Activated CD4-positive, alpha-beta T cell treated with anti-CD3 and anti-CD28 coated beads for 48 hours (primary cell): ENCODE measurements around the gene FAM53B.

Experiments
- DNase-seq: peaks from one replicate; pipeline ENCODE4 v3.0.0-alpha.2; 2020

FAM53B gene

DNA sequence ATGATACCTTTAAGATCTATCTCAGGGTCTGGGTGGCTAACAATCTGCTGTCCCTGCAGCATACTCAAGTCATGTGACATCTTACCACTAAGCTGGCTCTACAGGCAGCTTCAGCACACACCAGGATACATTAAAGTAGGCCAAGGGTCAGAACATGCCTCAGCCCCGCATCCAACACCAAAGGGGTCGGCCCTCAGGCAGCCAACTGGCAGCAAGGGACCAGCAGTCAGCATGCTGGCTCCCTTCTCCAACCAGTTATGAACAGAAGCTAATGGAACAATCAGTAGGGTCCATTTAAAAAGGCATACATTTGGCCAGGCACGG lies 37.1 kb downstream of the FAM53B start:
- DNase-seq, result no peak

DNA sequence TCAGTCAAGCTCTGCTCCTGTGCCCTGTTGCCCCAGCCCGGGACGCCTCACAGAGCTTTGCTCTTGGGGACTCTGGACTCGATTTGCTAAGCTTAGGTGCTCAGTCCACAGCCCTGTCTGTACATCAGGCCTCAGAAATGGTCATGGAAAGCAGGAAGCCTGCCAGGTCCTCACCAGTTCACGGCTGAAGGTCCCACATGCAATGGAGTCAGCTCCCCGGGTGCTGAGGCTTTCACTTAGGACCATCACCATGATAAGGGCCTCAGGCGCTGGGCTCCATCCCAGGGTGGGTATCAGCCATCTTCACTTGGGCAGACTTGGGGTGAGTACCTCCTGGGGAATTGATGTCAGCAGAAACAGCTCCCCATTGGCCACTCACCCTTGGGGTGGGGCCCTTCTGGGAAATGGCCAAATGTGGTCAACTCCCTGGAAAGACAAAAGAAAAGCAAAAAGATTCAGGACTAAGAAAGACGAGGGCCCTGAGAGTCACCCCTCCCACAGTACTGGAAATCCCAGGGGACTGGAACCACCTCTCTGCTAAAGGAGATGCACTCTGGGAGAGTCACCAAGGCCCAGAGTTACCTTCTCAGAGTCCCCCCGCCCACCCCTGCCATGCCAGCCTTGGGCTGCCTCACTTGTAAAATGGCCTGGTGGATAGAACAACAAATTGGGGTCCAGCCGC lies 37.6 kb downstream of the FAM53B start:
- DNase-seq, result no peak

DNA sequence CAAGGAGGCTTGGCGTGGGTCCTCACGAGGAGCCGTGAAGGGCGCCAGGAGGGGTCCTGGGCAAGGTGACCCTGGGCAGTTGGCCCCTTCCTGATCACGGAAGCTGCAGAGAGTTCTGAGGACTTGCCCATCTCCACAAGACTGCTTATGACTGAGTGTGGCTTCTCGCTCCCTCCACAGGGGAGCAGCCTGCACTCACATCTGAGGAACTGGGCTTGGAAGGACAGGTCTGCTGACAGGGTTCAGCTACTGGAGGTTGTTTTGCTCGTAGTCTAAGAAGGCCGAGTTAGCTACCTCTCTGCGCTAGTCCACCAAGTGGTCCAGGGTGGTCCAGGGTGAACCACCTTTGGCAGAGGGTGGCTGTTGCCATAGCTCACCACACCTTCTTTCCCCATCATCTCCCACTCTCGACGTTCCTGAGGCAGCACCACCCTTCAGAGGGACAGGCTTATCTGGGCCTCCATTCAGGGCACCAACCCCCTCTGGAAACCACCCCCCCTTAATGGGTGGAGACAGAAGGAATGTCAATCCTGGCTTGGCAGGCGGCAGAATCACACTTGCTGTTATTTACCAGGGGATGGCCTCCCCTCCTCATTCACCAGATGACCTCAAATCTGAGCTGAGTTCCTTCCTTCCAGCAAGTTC lies 38.2 kb downstream of the FAM53B start:
- DNase-seq, result no peak

DNA sequence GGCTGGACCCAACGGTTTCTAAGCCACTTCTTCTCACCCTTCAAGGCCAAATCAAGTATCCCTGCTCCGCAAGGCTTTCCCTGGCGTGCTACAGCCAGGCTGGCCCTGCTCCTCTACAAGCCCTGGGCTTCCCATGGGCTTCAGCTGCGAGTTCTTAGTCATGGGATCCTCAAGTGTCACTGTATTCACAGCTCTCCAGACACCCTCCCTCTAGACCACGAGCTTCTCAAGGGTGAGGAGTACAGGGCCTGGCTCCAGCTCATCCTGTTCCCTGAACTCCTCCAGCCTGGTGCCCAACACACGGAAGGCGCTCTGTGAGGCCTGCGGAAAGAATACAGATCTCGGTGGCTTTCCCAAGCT lies 38.8 kb downstream of the FAM53B start:
- no peak for DNase-seq

DNA sequence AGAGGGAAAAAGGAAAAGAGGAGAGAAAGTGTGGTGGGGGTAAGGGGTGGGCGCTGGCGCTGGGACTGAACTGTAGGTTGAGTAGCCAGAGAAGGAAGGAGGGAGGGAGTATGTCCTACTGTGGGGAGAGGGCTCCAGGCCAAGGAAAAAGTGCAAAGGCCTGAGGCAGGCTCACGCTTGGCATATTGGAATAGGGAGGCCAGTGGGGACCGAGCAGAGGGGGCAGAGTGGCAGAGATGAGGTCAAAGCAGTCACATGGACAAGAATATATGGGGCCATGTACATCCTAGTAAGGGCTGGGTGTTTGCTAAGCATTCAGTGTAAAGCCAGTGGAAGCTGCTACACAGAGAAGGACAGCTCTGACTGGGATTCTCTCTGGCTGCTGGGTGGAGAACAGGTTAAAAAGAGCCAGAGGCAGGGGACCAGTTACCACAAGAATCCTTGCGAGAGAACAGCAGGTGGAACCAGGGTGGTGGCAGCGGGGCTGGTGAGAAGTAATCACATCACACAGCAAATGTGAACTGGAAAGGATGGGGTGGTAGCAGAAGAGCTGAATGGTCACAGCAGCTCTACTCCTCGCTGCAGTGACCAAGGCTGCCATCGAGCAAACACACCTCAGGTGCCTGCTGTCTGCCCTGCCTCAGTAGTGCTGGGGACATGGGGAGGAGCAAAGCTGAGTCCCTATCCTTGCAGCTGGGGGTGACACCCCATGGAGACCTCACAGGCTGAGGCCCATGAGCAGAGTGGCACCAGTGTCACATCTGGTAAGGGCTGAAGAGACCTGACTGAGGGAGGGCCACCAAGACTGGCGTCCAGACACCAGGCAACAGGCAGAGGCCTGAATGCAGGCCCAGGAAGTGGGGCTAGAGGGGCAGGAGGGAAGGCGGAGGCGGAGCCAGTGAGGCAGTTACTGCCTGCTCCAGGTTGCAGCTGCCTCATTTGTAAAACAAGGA lies 39.5 kb downstream of the FAM53B start:
- DNase-seq, result no peak

DNA sequence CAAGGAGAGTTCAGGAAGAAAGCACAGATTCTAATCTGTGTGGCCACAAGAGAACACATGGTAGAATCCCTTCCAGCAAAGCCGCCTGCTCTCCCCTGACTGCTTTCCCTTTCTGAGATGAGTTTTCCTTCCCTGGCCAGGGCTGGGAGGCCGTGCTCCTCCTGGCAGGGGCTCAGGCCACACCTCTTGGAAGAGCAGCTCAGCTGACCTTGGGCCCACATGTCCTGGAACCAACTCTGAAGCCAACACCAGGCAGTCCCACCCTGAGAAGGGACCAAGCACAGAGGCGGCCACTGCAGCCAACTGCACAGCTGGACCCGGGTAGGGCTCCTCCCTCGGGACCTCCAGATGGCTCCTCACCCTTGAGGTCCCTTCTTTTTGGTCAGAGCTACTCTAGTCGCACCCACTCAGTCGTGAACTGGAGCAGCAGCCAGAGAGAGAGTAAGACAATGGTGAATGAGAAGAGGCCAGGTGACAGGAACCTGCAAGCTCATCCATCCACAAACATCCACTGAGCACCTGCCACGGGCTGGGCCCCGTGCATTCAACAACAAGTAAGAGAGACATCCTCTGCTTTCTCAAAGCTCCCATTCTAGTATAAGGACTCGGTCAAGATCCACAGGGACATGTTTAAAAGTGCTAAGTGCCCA lies 40.3 kb downstream of the FAM53B start:
- no peak for DNase-seq

DNA sequence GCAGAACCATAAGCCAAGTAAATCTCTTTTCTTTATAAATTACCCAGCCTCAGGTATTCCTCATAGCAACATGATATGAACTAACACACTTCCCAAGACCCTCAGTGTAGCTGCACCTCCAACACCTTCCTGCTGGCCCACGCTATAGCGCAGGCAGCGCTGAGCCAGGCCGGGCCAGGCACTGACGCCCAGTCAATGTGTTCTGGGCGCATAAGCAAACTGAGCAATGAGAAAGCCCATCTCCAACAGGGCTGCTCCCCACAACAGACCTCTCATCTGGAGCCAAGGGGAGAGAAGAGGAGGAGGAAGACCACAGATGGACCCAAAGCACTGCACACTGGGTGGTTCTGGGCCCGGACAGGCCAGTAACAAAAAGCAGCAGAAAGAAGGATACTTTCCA lies 40.8 kb downstream of the FAM53B start:
- DNase-seq, result no peak

DNA sequence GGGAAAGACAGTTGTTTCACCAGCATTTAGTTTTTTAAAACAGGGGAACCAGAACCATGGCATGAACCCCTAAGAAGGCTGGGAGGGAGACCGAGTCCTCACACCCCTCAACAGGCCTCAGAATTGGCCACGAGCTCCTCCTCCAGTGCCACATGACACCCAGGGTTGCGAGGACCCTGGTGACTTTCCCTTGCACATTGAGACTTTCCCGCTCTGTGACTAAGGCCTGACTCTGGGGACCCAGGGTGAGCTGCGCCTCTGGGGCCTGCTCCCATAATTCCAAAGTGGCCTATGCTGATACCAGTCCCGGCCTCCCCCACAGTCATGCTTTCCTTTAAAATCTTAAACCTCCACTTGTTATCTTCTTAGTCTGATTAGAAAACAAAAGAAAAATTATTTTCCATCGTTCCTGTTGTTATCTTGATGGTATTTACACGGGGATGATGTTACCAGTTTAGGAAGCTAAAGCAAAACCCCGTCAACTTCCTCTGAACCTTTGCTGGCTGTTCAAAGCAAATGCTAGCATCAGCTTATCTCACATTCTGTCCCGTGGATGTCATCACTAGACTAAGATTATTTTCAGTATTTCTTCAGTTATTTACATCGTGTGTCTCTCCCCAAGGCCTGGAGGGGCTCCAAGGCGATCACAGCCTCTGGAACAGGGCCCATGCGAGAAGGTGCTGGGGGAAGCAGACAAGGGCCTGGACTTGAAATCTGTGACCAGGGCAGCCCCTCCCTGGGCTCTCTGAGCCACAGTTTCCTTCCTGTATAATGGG lies 42.1 kb downstream of the FAM53B start:
- peak; percentile 71 for DNase-seq

DNA sequence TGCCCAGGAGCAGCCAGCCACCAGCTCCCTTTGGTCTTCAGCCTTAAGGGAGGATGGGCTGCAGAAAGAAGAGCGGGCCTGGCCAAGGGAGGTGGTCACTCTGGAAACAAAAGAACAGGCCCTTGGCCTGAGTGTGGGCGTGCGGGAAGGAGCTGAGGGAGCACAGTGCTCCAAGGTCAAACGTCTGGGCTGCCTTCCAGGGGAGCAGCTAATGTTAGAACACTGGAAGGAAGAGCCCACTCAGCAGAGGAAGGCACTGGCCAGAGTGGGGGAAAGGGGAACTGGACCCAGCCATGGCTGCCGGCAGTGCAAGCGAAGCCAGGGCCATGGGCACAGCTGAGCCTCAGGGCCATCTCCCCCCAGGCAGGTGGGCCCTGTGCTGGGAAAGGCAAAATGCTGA lies 42.7 kb downstream of the FAM53B start:
- DNase-seq, result no peak

DNA sequence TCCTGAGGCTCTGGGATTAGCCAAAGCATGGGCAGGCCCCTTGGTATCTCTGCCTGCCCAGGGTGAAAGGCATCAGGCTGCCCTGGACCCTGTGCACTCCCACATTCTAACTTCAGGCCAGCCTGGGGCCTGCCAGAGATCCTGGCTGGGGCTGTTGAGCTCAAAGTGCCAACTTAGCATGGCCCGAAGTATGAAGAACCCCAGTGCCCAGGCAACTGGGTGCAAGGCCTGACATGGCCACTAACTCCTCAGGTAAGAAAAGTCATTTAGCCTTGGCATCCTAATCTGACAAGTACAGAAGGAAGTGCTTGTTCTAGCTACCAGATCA lies 43.2 kb downstream of the FAM53B start:
- no peak for DNase-seq

DNA sequence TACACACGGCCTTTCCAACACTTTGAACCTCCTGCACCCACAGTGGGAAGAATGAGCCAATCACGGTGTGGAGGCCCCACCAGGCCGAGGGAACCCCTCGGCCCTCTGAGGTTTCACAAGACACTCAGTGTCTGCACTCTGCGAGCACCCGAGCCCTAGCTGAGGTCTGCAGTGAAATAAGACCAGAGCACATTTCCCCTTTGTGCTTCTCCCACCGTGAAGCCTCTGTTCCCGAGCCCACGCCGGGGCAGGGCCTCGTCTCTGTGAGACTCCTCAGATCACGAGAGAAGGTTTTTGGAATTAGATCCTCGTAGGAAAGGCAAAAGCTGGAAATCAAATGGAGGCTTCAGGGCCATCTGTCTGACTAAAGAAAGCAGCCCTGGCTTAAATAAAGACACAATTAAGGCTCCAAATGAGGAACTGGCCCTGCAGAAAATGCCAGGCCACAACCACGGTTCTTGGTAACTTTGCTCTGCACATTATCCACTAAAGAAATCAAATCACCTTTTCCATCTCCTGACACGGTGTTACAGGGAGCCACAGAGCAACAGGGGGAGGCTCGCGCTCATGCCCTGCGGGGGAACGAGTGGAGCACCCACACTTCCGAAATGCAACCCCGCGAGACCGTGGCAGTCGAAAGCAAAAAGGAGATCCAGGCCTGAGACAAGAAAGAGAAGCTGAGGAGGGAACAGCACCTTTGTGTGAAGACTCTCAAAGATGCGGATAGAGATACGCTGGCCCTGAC lies 43.7 kb downstream of the FAM53B start:
- DNase-seq, result no peak

DNA sequence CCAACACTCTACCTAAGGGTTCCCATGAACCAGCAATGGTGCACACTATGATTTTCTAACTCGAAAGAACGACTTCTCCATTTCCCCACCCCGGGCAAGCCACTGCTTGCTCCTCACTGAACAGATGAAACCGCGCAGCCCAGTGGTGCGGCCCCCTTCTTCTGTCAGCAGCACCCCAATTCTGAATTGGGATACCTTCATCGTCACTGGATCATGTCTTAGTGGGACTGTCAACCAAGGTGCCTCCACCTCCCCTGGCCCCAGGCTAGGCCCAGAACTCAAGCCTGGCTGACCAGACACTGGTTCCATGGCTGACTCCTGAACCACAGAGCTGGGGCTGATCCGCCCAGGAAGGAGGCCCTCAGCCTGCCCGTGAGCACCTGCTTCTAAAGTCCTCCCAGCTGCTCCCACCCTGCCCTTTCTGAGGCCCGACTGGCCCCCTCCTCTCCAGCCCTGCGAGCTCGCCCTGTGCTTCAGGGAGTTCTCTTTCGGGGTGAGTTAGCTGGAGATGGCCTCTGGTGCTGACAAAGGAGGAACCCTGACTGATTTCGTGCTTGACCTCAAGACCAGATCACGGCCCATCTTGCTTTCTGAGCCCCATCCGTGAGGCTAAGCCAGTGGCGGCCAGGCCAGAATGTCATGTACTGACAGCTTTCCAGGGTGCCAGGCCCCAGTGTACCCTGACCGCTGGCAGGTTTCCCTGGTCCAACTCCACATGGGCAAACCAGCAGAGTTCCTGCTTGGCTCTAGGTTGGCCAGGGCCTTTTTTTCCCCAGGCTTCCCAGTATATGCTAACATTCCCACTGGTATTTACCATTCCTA lies 44.5 kb downstream of the FAM53B start:
- no peak for DNase-seq

DNA sequence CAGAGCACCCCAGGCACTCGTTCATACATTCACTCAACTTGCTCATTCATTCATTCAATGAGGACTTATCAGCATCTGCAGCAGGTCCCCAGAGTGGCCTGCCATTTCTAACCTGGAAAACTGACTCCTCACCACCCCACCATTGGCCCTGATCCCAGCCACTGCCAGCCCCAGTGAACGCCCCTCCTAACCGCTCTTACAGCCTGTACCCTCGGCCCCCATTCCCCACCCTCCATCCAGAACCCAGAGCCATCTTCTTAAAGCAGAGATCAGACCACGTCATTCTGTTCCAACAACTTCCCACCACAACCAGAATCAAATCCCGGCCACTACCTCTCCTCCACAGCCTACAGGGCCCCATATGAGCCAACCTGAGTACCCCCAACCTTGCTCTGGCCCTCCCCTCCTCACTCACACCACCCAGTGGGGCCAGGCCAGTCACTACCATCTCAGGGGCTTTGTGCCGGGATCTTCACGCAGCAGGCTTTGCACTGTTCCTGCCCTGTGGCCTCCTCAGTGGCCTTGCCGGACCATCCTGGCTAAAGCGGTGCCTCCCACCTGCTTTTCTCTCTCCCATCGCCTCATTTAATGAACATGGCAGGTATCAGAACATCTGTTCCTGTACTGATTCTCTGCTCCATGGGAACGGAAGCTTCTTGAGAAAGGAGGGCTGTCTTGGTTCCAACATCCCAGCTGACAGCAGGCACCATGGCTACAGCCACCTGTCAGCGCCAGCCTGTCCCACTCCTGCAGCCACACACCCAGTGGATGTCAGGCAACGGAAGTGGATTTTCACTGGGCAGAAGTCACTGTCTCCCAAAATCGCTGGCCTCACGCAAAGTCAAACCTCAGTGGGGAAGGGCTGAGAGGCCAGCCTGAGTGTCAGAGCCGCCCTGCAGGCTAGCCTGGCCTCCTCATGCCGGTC lies 45.4 kb downstream of the FAM53B start:
- no peak for DNase-seq

DNA sequence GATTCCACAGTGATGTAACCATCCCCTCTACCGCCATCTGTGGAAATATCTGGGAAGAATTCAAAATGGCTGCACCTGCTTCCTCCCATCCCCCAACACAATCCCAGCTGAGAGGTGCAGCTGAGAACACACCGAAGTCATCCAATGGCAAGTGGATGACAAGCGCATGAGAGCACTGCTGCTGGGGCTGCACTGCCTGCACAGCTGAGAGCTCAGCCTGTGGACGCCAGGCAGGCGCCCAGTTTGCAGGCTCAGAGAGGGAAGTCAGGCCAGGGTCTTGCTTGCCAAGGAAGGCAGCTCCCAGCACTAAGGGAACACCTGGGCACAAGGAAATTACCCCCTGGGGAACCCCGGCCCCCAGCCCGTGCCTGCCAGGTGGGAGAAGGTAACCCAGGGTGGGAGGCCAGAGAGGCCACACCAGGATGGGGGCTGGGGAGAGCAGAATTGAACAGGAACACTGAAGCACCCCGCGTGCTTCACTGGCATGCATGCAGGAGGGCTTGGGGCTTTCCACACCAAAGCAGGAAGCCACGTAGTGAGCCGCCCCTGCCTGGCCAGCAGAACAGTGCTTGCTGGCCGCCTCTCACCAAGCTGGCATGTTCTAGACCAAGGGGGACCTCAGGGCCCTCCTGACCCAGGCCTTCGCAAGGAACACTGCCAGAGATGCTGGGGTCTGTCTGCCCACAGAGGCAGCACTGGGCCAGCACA lies 46.2 kb downstream of the FAM53B start:
- DNase-seq, result peak; percentile 57

DNA sequence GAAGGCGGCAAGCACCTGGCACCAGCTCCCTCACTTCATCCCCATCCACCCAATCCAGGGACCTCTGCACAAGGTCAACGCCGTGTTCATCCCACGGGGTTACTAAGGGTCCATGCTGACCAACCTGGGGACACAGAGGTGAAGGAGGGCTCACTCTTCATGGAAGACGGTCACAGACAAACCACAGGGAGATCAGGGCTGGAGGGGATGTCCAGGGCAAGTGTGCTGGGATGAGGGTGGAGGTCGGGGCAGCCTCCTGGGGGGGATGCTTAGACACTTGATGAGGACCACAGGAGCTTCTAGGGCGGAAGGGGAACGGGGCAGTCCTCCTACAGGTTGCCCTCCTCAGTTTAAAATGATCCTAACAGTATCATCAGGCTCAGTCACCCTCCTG lies 46.7 kb downstream of the FAM53B start:
- DNase-seq, result no peak

DNA sequence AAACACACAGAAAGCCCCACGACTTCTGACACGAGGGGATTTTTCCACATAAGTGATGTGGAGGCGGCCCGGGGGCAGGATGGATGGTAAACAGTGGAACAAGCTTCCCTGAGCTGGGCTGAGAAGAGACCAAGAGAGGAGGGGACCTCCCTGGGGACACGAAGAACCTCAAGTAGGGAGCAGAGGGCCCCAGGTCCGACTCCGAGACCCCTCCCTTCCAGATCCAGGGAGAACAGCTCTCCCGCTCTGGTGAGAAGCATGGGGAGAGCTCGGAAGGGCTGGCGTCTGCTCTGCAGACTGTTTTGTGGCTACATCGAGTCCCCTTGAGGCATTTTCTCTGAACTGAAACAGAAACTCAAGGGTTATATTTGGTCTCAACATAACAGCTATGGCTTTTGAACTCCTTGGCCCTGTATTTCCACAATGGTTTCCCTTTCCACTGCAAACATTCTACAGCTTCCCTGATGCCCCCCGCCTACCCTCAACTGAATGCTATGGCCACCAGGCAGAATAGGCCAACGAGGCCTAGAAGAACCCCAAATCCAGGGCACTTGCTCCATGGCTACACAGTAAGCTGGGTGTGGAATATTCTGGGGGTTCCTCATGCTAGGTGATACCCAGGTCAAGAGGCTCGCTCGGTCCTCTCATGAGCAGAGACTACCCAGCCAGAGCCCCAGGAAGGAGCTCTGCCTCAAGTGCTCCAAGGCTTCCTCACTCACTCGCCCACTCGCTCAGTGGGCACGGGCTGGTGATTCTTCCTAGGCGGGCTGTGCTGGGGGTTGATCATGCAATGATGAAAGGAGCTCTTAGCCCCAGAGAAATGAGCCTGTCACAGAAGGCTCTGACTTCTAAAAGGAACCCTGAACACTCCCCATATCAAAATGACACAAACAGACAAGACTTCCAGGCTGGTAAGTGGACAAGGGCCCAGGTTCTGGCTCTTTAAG lies 47.5 kb downstream of the FAM53B start:
- DNase-seq, result peak; percentile 50

DNA sequence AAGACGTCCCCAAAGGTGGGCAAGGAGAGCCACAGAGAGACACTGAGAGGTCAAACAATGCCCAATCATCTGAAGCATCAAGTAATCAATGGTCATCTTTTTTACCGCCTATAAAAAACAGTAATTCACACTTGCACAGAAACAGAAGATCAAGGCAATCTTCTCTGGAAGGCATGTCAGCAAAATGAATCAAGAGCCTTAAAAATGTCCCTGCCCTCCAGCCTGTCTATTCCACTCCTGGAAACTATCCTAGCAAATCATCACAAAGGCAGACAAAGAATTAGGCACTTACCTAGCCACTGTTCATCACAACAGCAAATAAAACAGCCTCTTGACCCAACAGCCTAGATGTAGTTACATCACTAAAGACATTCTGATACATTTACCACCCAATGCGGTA lies 48.9 kb downstream of the FAM53B start:
- no peak for DNase-seq
